Keratinocyte (primary cell): ENCODE data around the gene ABCA3. TPM values are rescaled to one million over a fixed set of nuclear protein-coding genes. Genes with fewer than 3 reads are reported as not detected.

ENCODE experiments used
- DNase-seq: peaks from one replicate; pipeline ENCODE4 v3.0.0-alpha.2; 2011; ENCODE audit warnings: low read depth, missing footprints, low spot score
- FAIRE-seq: peaks from 2 replicates; lab custom pipeline; 2011; peaks lifted over from hg19 to GRCh38; lab: Jason Lieb, UNC
- H2AFZ ChIP-seq: 2 replicates; pipeline ENCODE4 v1.6.0; 2012; ENCODE audit warnings: low read length, control low read depth, inconsistent platforms; ENCODE audit not compliant: control insufficient read depth
- H3K27ac ChIP-seq: 2 replicates; pipeline ENCODE4 v1.5.1; 2011; ENCODE audit warnings: low read length; ENCODE audit not compliant: control insufficient read depth, insufficient read depth
- H3K27me3 ChIP-seq: 3 replicates; pipeline ENCODE4 v1.6.0; 2011; ENCODE audit warnings: low read length; ENCODE audit not compliant: control insufficient read depth, insufficient read depth; ENCODE audit errors: extremely low read depth
- H3K36me3 ChIP-seq, 2 experiments: 2 replicates in 1 of 2; 3 replicates in 1 of 2; pipeline ENCODE4 v1.5.1; 2011; ENCODE audit warnings: low read length in 2 of 2, mild to moderate bottlenecking in 1 of 2; ENCODE audit not compliant: control insufficient read depth in 2 of 2, insufficient read depth in 2 of 2; ENCODE audit errors: extremely low read depth in 1 of 2
- H3K4me1 ChIP-seq: 3 replicates; pipeline ENCODE4 v1.5.1; 2011; ENCODE audit warnings: low read length; ENCODE audit not compliant: control insufficient read depth, insufficient read depth; ENCODE audit errors: extremely low read depth
- H3K4me2 ChIP-seq: 3 replicates; pipeline ENCODE4 v1.6.0; 2011; ENCODE audit warnings: low read depth, low read length; ENCODE audit not compliant: control insufficient read depth, insufficient read depth; ENCODE audit errors: extremely low read depth
- H3K4me3 ChIP-seq, 3 experiments: fragments of 200-600 bp in 1 of 3; sonication (generic) in 1 of 3; 2 replicates in 2 of 3; 3 replicates in 1 of 3; pipeline ENCODE4 v1.5.1; 2011 to 2016; ENCODE audit warnings: low read length in 3 of 3, mild to moderate bottlenecking in 3 of 3, control low read depth in 2 of 3, inconsistent platforms in 1 of 3, low read depth in 1 of 3, mixed read lengths in 1 of 3, mixed run types in 1 of 3, moderate library complexity in 1 of 3; ENCODE audit not compliant: control insufficient read depth in 2 of 3, insufficient read depth in 2 of 3; ENCODE audit errors: extremely low read depth in 1 of 3
- H3K79me2 ChIP-seq: 2 replicates; pipeline ENCODE4 v1.6.0; 2012; ENCODE audit warnings: low read length; ENCODE audit not compliant: control insufficient read depth, insufficient read depth
- H3K9ac ChIP-seq: 3 replicates; pipeline ENCODE4 v1.6.0; 2011; ENCODE audit warnings: low read length; ENCODE audit not compliant: control insufficient read depth, insufficient read depth; ENCODE audit errors: extremely low read depth
- H3K9me1 ChIP-seq: 3 replicates; pipeline ENCODE4 v1.6.0; 2011; ENCODE audit warnings: low read length; ENCODE audit not compliant: control insufficient read depth, insufficient read depth; ENCODE audit errors: extremely low read depth
- H3K9me3 ChIP-seq: 2 replicates; pipeline ENCODE4 v1.5.1; 2012; ENCODE audit warnings: low read depth, low read length; ENCODE audit not compliant: control insufficient read depth
- H4K20me1 ChIP-seq: 3 replicates; pipeline ENCODE4 v1.6.0; 2011; ENCODE audit warnings: low read length; ENCODE audit not compliant: control insufficient read depth, insufficient read depth; ENCODE audit errors: extremely low read depth
- CTCF ChIP-seq, 3 experiments: IDR thresholded peaks in 1 of 3; conservative IDR thresholded peaks in 1 of 3; optimal IDR thresholded peaks in 1 of 3; 2 replicates in 2 of 3; 3 replicates in 1 of 3; pipeline versions ENCODE3 to v1.5.1; 2011; ENCODE audit warnings: low read length in 3 of 3, mild to moderate bottlenecking in 3 of 3, moderate library complexity in 2 of 3, control low read depth in 1 of 3, inconsistent platforms in 1 of 3; ENCODE audit not compliant: insufficient read depth in 2 of 3; ENCODE audit errors: extremely low read depth in 1 of 3
- EZH2 ChIP-seq: IDR thresholded peaks from one replicate; pipeline ENCODE4 v1.6.1; 2012; ENCODE audit warnings: inconsistent platforms, mild to moderate bottlenecking, low read length, moderate library complexity
- dilution Hi-C: fragments of 300-500 bp; cut with MboI; formaldehyde crosslinking; loops from one replicate; pipeline ENCODE4 v1.7.0; 2020; ENCODE audit warnings: low sequenced_read_pairs; ENCODE audit not compliant: extremely low pct_ligation_motif_present
- polyA plus RNA-seq, 5 experiments: library from polyadenylated mRNA; depleted of rRNA in 3 of 5; stranded (reverse) in 3 of 5; stranded (forward) in 1 of 5; unstranded in 1 of 5; fragments of >200 nt; gene quantifications; 1 replicate in 1 of 5; 2 replicates in 3 of 5; 3 replicates in 1 of 5; pipeline versions ENCODE4 v1.2.1 to v1.2.3, GENCODE V29; 2011 to 2012; ENCODE audit warnings: missing spikeins in 2 of 5, low read depth in 1 of 5, low replicate concordance in 1 of 5

ABCA3 gene
- polyA plus RNA-seq, 1 donor (not counting 4 experiments of a cell fraction or from before 2014, with no cell fraction given) = 0.08 TPM

GRCh38 chr16:2277466-2278271 is 62.9 kb downstream of the ABCA3 start:
- Histone ChIP-seq H4K20me1 (no peaks in the 10 kb centered on the region), H3K9ac (no peak overlapping the region), H3K9me1 (no peaks in the 10 kb centered on the region), H3K36me3 (no peaks in the 10 kb centered on the region), H2AFZ (no peak overlapping the region), H3K27ac (no peak overlapping the region), H3K4me3 (no peak overlapping the region), H3K27me3 (no peaks in the 10 kb centered on the region), H3K4me2 (no peak overlapping the region), H3K4me1 (no peaks in the 10 kb centered on the region), H3K79me2 (no peaks in the 10 kb centered on the region), H3K9me3 (no peaks in the 10 kb centered on the region)
- TF ChIP-seq EZH2 = no peak
- no peak for TF ChIP-seq CTCF (optimal IDR thresholded peaks at IDR 0.05 in 1 of 3, IDR thresholded peaks at IDR 0.05 in 1 of 3, conservative IDR thresholded peaks at IDR 0.05 in 1 of 3; ENCODE audit: extremely low read depth in 1 of 3, insufficient read depth in 2 of 3, low read length in 3 of 3)
- FAIRE-seq (no peak), DNase-seq (no peak)
- dilution Hi-C loops = no loop called here

GRCh38 chr16:2276368-2277195 is 63.9 kb downstream of the ABCA3 start:
- Histone ChIP-seq H2AFZ (no peak overlapping the region), H3K36me3 (peaks cover 0 to 1% of the 10 kb centered on the region in 2 experiments), H3K79me2 (no peaks in the 10 kb centered on the region), H3K27ac (no peak overlapping the region), H3K4me3 (no peak overlapping the region), H3K9ac (no peak overlapping the region), H3K27me3 (no peaks in the 10 kb centered on the region), H3K9me3 (no peaks in the 10 kb centered on the region), H4K20me1 (no peaks in the 10 kb centered on the region), H3K9me1 (no peaks in the 10 kb centered on the region), H3K4me2 (no peak overlapping the region), H3K4me1 (no peaks in the 10 kb centered on the region)
- FAIRE-seq = no peak
- TF ChIP-seq CTCF (optimal IDR thresholded peaks at IDR 0.05 in 1 of 3, IDR thresholded peaks at IDR 0.05 in 1 of 3, conservative IDR thresholded peaks at IDR 0.05 in 1 of 3; ENCODE audit: extremely low read depth in 1 of 3, insufficient read depth in 2 of 3, low read length in 3 of 3) = no peak
- TF ChIP-seq EZH2 = no peak
- no peak for DNase-seq
- dilution Hi-C loops = no loop called here
